Stimulated activated CD8-positive, alpha-beta memory T cell treated with anti-CD3 and anti-CD28 coated beads, Interleukin-15, amount 100 ng/mL, for 48 hours (primary cell): ENCODE results near the gene DVL2.

Source experiments
- DNase-seq, 2 donors: peaks; one replicate each; pipeline ENCODE4 v3.0.0-alpha.2; 2020; ENCODE audit warnings: low read depth in 2 of 2

DVL2 gene

DNA sequence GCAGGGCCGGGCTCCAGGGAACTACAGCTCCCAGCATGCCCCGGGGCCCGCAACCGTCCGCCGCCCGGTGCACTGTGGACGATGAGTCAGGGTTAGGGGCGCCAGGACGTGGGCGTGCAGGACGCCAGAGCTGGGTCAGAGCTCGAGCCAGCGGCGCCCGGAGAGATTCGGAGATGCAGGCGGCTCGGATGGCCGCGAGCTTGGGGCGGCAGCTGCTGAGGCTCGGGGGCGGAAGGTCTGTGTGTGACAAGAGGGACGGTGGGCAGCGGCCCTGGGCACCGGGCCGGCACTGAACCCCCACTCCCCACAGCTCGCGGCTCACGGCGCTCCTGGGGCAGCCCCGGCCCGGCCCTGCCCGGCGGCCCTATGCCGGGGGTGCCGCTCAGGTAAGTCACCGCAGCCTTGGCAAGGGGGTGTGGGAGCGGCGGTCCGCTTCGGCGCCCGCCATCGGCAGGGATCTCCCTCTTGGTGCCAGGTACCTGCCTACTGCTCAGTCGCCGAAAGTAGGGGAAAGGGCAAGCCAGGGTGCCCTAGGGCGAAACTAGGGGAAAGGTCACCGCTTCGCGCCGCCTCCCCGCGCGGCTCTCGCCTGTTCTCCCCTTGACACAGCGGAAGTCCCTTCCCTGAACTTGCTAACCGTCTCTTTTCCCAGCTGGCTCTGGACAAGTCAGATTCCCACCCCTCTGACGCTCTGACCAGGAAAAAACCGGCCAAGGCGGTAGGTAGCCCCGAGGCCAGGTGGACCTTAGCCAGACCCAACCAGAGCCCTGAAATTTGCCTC, 14.3 kb downstream of the DVL2 start, which contains the start of the genes ACADVL and DLG4:
ACADVL (plus strand) TSS at position 127 of the 781 bp plus-strand sequence; CDS start at position 174, 47 bp downstream.
DLG4 (minus strand) TSS at position 25 of the 781 bp plus-strand sequence.
- peak; percentile 84 to 91 for DNase-seq

DNA sequence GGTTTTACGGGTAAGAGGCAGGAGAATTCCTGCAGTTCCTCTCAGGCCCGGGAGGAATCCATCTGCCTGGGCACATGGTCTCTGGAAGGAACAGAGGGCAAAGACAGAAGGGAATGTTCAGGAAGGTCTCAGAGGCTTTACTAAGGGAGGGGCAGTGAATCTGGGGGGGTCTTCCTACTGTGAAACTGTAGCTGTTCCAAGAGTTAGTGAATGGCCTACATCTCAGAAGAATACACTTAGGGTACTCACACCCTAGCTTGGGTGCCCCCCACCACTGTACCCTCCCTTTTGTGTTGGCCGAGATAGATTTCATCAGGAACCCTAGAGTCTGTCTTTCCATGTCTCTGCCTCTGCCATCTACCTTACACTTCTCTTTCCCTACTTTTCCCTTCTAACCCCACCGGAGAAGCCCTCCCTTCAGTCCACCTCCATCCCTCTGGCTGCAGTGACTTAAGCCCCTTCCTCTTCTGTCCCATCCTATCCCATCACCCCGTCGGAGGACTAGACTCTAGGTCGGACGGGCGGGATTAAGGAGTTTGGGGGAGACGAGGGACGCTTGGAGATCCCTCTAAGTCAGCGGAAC, 15.0 kb downstream of the DVL2 start:
- DNase-seq: no peak

DNA sequence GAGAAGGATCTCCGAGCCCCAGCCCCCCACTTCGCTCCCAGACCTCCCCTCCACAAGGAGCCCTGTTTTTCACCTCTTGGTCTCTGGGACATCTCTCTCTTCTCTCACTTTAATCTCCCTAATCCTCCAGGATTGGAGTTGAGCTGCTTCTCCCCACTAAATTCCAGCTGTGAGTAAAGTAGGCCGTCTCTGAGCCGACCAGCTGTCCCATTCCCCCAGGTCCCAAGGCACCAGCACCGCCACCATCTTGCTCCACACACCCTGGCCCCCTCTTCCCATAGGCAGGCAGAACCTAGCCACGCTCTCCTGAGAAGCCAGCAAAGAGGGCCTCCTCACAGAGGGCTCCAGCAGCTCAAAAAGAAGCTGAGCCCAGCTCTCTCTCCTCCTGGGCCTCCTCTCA, 15.6 kb downstream of the DVL2 start:
- DNase-seq: no peak

DNA sequence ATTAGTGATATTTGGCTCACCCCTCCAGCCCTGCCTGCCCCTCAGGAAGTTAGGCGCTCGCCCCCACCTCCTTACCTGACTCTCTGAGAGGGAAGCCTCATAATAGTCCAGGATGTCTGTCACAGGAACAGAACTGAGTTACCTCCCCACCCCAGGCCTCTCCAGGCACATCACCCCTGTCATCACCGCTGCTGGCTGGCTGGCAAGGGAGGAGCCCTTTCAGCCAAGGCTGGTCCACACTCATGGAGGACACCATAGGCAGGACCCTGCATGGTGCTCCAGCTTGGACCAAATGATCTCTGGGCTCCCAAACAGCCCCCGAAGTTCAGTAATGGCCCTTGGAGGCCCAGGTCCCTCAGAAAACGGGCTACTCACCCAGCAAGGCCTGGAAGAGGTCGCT, 16.2 kb downstream of the DVL2 start:
- no peak for DNase-seq

DNA sequence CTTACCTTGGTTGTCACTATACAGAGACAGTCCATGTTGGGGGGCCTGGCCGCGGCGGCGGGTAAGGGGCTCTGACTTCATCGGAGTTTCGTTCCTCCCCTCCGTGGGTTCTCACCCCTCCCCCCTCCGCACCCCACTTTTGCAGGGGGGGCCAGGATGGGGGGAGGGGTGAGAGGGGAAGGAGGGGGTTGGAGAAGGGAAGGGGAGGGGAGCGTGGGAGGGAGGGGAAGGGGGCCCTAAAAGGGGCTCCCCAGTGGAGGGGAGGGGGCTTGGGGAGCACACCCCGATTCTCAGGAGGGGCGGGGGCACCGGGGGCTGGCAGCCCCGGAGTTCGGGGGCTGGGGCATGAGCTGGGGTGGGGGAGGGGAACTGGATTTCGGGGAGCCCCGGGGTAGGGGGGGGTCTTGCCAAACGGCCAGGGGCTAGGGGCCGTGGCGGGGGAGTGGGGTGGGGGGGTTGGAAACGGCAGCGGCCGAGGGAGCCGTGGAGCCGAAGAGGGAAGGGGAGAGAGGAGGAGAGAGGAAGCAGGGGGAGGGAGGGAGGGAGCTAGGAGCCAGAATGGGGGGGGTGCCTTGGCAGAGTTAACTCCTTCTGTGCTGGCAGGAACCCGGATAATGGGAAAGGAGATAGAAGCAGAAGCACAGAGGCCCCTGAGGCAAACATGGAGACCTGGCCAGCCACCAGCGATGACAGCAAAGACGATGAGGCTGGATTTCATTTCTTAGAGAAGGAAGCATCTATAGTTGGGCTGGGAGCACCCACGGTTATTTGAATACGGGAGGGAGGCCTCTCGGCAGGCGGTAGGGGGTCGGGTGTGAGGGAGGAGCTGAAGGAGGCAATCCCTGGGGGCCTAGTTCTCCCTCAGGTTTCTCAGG, 17.0 kb downstream of the DVL2 start:
- no peak for DNase-seq

DNA sequence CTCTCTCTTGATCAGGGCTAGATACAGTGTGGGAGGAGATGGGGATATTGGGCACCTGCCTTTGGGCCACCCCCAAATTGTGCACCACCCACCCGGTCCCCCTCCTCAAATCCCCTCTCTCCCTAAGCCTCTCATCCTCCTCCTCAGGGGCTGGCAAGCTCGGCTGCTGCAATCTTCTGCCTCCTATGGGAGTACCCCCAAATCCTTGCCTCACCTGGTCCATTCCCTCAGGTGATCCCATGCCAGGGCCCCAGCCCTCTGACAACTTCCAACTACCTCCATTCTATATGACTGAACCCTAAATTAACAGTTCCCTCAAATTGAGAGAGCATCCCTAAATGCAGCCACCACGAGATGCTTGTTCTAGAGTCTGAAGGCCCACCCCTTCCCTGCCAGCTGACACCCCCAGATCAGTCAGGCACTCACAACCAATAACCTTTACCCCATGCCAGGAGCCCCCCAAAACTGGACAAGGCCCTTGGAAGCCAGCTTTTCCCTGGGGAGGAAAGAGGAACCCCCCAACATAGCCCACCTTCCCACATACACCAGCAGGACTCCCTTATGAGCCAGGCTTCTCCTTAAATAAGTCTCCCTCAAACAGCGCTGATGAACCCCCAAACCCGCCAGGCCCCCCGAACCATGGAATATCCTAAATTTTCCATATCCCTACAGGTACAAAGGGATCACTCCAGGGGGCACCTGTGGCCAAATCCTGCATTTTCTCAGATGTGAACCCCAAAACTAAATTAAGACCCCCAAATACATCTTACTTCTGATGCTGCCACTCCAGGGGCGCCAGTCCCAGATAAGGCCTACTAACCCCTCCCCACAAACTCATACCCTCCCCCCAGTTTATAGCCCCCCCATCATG, 17.8 kb downstream of the DVL2 start:
- no peak for DNase-seq

DNA sequence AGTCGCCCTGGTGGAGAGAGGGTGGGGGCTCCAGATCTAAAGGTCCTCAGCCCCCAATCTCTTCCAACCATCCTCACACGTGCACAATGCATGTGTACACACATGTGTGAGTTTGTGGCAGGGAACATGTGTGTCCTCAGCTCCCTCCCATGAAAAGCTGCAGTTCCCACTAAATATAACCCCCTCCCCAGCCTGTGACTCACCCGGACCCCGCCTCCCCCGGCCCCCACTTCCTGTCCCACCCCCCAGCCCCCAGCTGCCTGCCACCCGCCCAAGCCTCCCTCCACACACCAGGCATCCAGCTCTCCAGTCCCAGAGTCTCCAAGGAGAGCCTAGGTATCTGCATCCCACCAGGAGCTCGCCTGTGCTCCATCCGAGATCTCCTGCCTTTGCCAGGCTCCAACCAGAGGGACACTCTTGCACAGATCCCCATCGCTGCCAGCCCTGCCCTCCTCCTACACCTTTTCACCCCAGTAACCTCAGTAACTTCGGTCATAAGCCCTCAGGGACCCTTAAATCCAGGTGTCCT, 18.6 kb downstream of the DVL2 start:
- DNase-seq: no peak

DNA sequence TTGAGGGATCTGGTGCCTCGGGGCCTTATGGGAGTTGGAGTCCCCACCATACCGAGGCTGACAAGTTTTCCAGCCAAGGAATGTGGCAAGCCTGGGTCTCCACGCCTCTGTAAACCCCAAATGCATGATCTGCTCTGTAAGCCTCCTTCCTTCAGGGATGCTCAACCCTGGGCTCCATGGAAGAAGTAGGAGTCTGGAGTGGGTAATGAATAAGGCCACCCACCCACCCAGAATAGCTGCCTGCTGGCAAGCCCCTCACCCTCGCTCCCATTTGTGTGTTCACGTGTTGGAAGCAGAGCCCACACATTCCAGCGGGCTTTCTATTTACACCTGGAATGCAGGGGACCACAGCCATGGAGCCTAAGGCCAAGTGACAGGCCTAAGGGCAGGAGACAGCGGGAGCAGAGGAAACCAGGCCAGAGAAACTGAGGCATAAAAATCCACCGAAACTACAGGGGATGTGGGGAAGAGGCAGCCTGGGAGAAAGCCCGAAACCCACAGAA, 19.1 kb downstream of the DVL2 start:
- DNase-seq: no peak

DNA sequence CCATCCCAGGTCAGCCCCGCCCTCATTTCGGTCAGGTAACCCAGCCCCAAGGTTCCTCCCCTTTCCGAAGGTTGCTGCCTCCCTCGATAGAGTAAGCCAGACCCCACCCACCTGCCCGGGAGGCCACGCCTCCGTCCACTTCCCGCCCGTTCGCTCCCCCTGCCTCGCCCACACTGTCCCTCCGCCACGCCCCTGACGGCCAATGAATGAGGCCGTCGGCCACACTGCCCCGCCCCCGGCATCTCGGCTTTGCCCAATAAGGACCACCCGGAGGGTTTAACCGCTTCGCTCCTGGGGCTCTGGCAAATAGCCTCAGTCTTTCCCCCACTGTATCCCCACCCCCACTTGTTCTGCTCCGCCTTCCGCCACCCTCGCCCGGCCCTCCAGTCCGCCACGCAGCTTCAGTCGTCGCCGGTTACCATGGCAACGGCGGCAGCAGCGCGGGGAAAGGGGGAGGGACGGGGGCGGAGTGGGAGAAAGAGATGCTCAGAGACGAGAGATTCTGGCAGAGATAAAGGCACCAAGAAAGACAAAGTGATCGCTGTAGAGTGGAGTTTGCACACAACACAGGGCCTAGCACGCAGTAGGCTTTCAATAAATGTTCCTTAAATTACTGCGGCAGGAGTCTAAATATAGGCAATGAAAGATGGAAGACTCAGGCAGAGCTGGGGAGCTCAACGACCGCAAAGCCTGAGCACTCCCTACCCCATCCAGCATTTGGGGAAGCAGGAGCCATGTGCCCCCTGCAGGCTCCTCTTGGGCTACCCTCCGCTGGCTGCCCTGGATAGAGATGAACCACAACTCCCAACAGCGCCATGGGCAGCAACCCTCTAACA, 19.8 kb downstream of the DVL2 start:
- peak; percentile 100 for DNase-seq

DNA sequence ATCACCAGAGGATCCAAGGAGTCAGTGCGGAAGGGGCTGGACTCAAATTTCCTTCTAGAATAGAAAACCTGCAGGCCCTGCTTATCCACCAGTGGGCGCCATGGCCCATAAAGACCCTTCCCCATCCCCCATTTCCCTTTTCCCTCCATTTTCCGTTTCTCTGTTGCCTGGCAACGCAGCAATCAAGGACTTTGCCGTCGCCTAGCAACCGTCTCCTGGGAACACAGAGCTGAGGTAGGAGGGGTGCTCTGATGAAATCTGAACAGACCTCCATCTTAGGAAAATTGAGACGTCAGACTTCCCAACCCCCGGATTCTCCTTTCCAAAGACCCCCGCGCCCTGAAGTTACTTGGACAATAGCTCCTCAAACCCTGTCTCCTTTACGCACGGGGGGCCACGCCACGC, 20.4 kb downstream of the DVL2 start:
- DNase-seq: no peak

DNA sequence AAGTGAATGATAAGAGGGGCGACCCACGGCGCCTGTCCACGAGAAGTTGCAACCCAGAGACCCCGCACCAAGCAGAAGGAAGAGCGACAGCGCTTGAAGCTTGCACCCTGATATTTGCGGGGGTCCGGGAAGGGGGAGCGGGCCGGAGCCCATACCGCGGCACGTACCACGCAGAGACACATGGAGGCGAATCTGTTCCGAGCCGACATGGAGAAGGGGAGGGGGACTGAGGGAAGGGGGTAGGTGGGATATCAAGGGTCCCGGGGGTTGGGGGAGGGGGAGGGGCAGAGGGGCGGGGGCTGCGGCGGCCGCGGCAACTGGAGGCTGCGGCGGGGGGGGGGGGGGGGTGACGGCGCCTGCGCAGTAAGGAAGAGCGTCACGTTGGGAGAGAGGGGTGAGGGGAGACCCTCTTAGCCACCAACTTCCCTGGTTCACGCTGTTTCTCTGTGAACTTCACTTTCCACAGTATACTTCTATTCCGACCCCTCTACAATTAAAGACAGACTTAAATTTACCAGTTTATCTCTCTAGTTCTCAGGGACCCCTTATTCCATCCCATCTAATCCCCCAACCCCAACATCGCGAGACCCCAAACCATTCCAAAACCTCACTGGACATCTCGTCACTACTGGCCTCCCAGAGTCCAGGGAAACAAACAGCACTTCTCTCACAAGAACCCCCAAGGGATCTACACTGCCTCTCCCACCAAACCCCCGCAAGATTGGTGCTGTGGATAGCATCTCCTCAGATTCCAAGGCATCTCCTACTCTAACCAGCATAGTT, 22.6 kb downstream of the DVL2 start:
- no peak for DNase-seq

DNA sequence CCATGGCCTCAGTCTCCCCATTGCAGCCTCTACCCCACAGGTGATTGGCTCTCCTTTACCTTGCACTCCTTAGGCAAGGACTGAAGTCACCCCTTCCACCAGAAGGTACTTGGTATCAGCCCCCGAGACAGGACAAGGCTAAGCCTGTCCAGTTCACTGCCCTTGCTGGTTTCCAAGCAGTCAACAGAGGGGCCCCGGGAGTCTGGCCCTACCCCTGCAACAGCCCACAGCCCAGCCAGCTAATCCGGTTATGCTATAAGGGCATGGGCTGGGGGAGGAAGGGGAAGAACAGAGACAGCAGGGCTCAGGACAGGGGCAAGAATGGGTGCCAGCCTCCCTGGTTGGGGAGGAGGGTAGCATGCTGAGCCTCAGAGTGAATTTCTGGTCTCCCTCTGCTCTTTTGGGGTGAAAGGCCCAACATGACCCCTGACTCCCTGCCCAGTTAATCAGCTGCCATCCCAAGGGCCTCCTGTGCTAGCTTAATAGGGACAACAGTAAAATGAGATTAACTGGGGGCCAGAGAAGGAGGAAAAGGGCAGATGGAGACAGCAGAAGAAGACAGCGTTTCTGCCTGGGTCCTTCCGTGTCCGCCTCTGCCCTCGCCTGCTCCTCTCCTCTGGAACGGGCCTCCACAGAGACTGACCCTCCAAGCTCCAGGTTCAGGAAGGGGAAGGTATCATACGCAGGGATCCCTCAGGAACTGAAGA, 25.4 kb downstream of the DVL2 start:
- no peak for DNase-seq

DNA sequence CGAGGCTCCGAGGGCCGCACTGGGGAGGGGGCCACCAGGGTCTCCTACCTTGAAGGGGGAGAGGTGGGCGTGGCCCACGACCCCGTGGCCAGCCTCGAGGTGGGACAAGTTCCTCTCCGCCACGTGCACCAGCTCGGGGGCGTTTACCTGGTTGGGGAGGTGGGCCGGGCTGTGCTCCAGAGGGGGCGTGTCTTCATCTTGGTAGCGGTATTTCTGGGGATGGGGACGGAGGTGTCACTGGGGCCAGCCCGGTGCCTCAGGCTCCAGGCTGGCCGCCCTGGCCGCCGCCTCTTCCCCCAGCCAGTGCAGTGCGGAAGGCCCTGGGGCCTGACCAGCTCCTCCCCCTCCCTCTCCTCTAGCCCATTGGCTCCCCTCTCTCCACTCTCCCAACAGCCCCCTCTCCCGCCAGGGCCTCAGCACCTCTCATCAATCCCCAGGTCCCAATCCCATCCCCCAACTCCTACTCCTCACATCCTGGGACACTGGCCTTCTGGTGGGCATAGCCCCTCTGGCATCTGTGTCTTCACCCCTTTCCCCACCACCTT, 26.2 kb downstream of the DVL2 start:
- no peak for DNase-seq

DNA sequence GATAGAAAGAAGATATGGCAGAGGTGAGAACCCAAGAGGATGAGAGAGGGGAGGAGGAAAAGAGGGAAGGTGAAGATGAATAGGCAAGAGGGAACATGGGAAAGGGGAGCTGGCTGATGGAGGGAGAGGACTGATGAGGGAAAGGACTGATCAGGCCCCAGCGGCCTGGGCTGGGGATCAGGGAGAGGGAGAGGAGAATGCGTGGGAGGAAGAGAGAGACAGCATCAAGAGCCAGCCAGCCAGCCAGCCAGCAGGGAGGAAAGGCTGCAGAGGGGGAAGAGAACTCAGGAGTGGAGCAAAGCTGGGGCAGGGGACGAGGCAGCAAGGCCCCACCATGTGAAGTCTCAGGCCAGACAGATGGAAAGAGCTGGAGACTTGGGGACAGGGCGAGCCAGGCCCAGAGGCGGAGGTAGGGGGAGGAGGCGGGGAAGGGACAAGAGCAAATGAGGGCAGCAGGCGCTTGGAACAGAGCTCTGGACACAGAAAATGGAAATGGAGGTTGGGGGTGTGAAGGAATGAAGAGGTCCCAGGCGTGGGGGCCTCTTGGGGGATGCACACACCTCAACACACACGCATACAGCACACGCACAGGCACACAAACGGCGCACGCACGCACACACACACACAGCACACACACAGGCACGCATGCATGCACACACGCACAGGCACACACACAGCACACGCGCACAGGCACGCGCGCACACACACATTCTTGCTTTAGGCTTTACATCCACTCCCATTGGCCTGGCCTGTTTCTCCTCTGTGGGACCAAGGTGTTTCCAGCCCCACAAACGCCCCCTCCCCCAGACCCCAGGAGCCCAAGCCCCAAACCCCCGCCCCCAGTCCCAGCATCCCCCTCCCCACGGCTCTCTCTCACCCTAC, 27.0 kb downstream of the DVL2 start:
- DNase-seq: no peak

DNA sequence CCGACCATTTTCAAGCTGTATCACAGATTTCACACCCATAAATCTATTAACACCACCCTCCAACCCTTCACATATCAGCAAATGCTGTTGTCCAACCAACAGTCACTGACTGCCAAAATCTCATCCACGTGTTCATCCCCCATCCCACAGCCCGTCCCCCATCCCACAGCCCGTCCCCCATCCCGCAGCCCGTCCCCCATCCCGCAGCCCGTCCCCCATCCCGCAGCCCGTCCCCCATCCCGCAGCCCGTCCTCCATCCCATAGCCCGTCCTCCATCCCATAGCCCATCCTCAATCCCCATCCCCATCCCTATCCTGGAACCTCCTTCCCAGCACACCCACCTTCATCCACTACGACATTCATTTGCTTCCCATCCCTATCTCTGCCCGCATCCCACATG, 28.8 kb downstream of the DVL2 start:
- DNase-seq: no peak

DNA sequence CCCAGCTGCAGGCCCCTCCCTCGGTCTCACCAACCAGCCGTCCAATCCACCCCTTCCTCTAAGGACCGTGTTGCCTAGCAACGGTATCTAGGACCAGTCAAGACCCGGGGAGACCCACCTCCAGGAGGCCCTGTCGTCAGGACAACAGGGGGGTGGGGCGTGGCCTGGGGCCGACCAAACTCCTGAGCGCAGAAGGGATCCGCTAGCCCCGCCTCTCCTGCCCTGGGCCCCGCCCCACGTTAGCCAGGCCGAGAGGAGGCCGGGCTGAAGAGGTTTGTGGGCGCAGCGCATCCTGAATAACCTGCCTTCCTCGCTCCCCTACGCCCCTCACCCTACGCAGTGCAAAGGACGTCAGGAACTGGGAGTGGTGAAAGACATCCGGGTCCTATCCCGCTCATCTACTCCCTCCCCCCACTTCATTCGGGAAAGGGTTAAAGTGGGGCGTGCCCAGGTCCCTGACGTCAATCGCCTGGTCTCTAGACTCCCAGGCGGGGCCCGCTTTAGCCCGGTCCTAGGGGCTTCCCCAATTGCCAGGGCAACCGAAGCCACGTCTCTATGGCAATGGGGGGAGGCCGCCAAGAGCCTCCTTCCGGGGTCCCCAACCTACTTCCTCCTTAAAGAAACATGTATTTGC, 29.4 kb downstream of the DVL2 start:
- DNase-seq: peak; percentile 88 to 91

DNA sequence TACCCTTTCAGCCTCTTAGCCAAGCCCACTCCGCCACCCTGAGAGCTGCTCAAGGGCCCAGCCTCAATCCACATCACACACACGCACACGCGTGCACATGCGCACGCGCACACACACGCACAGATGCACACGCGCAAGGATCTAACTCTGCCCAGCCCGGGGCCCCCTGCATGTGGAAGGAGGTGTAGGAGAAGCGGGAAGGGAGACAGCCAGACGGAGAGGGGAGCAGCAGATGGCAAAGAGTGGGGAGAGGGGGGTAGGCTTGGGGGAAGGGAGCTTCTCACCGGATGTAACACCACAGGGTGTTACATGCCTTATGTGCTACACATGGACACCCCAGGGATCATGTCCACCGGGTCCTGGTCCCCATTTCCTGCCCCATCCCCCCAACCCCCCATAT, 30.0 kb downstream of the DVL2 start:
- no peak for DNase-seq
